ENCODE results near the gene CLEC10A.

Gene CLEC10A

GRCh38 chr17:7045492-7046126 lies 34.4 kb downstream of the CLEC10A start:
- Histone ChIP-seq H3K9me2 (replicated peaks; ENCODE audit: low read depth, low read length) (no peaks in the 10 kb centered on the region), H4K20me1 (ENCODE audit: insufficient read depth, low read length, poor library complexity, severe bottlenecking) (no peaks in the 10 kb centered on the region), H3F3A (ENCODE audit: low read depth) (no peaks in the 10 kb centered on the region), H3K4me2 (ENCODE audit: low read depth, low read length, poor library complexity, severe bottlenecking) (peak overlapping the region; percentile 72), H3K27me3 (ENCODE audit: insufficient read depth, low read length, poor library complexity, severe bottlenecking) (no peaks in the 10 kb centered on the region), H3K9ac (ENCODE audit: low read depth, low read length, poor library complexity, severe bottlenecking) (no peak overlapping the region), H3K4me3 (ENCODE audit: low read length, poor library complexity, severe bottlenecking) (peak overlapping the region; percentile 61), H3K79me2 (ENCODE audit: insufficient read depth, low read length) (no peaks in the 10 kb centered on the region), H3K36me3 (ENCODE audit: insufficient read depth, low read length) (no peaks in the 10 kb centered on the region), H3K9me3 (ENCODE audit: insufficient read depth, low read depth, low read length) (no peaks in the 10 kb centered on the region), H3K4me1 (ENCODE audit: insufficient read depth, low read length, poor library complexity, severe bottlenecking) (peaks cover 11% of the 10 kb centered on the region), H2AFZ (ENCODE audit: low read length) (peak overlapping the region; percentile 75)
- TF ChIP-seq EZH2phosphoT487 (IDR thresholded peaks at IDR 0.05; ENCODE audit: borderline replicate concordance), result no peak
- TF ChIP-seq CTCF (conservative IDR thresholded peaks at IDR 0.05; ENCODE audit: low read length), result peak; percentile 96

- no peak within 1 kb of the TSS for H3K4me2 ChIP-seq (ENCODE audit: low read depth, low read length, poor library complexity, severe bottlenecking)
- H3K79me2 ChIP-seq (ENCODE audit: insufficient read depth, low read length), result no peaks in the 10 kb centered on the region
- H3K4me3 ChIP-seq (ENCODE audit: low read length, poor library complexity, severe bottlenecking), result no peak within 1 kb of the TSS
- no peak for TF ChIP-seq CTCF (conservative IDR thresholded peaks at IDR 0.05; ENCODE audit: low read length)
- TF ChIP-seq EZH2phosphoT487 (IDR thresholded peaks at IDR 0.05; ENCODE audit: borderline replicate concordance), result no peak
- no peaks in the 10 kb centered on the region for H3F3A ChIP-seq (ENCODE audit: low read depth)
- no peaks in the 10 kb centered on the region for H3K9me3 ChIP-seq (ENCODE audit: insufficient read depth, low read depth, low read length)
- H3K36me3 ChIP-seq (ENCODE audit: insufficient read depth, low read length), result no peaks in the 10 kb centered on the region
- no peaks in the 10 kb centered on the region for H4K20me1 ChIP-seq (ENCODE audit: insufficient read depth, low read length, poor library complexity, severe bottlenecking)
- no peak within 1 kb of the TSS for H2AFZ ChIP-seq (ENCODE audit: low read length)
- H3K4me1 ChIP-seq (ENCODE audit: insufficient read depth, low read length, poor library complexity, severe bottlenecking), result peaks cover 11% of the 10 kb centered on the region
- H3K27me3 ChIP-seq (ENCODE audit: insufficient read depth, low read length, poor library complexity, severe bottlenecking), result no peaks in the 10 kb centered on the region
- no peaks in the 10 kb centered on the region for H3K9me2 ChIP-seq (replicated peaks; ENCODE audit: low read depth, low read length)
- no peak within 1 kb of the TSS for H3K9ac ChIP-seq (ENCODE audit: low read depth, low read length, poor library complexity, severe bottlenecking)
These were observed 36.4 kb downstream of the CLEC10A start, which contains the start of gene SLC16A11 for GRCh38 chr17:7043497-7044198. Gene SLC16A11 (minus strand): TSS chr17:7044092. CDS start chr17:7043513, 579 bp downstream.

GRCh38 chr17:7043182-7043496 lies 36.9 kb downstream of the CLEC10A start:
- no peak overlapping the region for H3K4me3 ChIP-seq (ENCODE audit: low read length, poor library complexity, severe bottlenecking)
- H3K4me2 ChIP-seq (ENCODE audit: low read depth, low read length, poor library complexity, severe bottlenecking), result no peak overlapping the region
- H3F3A ChIP-seq (ENCODE audit: low read depth), result no peaks in the 10 kb centered on the region
- H4K20me1 ChIP-seq (ENCODE audit: insufficient read depth, low read length, poor library complexity, severe bottlenecking), result no peaks in the 10 kb centered on the region
- H3K27me3 ChIP-seq (ENCODE audit: insufficient read depth, low read length, poor library complexity, severe bottlenecking), result no peaks in the 10 kb centered on the region
- H3K9ac ChIP-seq (ENCODE audit: low read depth, low read length, poor library complexity, severe bottlenecking), result no peak overlapping the region
- no peaks in the 10 kb centered on the region for H3K79me2 ChIP-seq (ENCODE audit: insufficient read depth, low read length)
- no peaks in the 10 kb centered on the region for H3K9me3 ChIP-seq (ENCODE audit: insufficient read depth, low read depth, low read length)
- H3K9me2 ChIP-seq (replicated peaks; ENCODE audit: low read depth, low read length), result no peaks in the 10 kb centered on the region
- H3K36me3 ChIP-seq (ENCODE audit: insufficient read depth, low read length), result no peaks in the 10 kb centered on the region
- TF ChIP-seq CTCF (conservative IDR thresholded peaks at IDR 0.05; ENCODE audit: low read length), result no peak
- no peak for TF ChIP-seq EZH2phosphoT487 (IDR thresholded peaks at IDR 0.05; ENCODE audit: borderline replicate concordance)
- H2AFZ ChIP-seq (ENCODE audit: low read length), result no peak overlapping the region
- H3K4me1 ChIP-seq (ENCODE audit: insufficient read depth, low read length, poor library complexity, severe bottlenecking), result peaks cover 11% of the 10 kb centered on the region
